Stimulated activated CD8-positive, alpha-beta memory T cell treated with anti-CD3 and anti-CD28 coated beads, Interleukin-4, amount 100 ng/mL, for 1 hour (primary cell): ENCODE results near the gene CDK13.

ENCODE experiments used
- DNase-seq, 2 donors: peaks; one replicate each; pipeline ENCODE4 v3.0.0-alpha.2; 2020; ENCODE audit warnings: low read depth in 2 of 2, low spot score in 1 of 2

CDK13 gene

GRCh38 chr7:39948956-39949928, 814 bp upstream of the CDK13 start:
- DNase-seq, result peak; percentile 90 to 93

GRCh38 chr7:39950473-39951225, 593 bp downstream of the CDK13 start:
- peak in 1 of 2 donors; percentile 17 for DNase-seq

GRCh38 chr7:39951226-39952194, 1.5 kb downstream of the CDK13 start:
- peak; percentile 25 to 39 for DNase-seq

GRCh38 chr7:39952374-39952773, 2.3 kb downstream of the CDK13 start:
- no peak for DNase-seq

GRCh38 chr7:39952803-39953202, 2.7 kb downstream of the CDK13 start:
- DNase-seq, result no peak

GRCh38 chr7:39954694-39955093, 4.6 kb downstream of the CDK13 start:
- DNase-seq, result no peak

- DNase-seq, result no peak
These were observed 8.0 kb downstream of the CDK13 start for GRCh38 chr7:39958038-39958437.

- no peak for DNase-seq
These were observed 17.5 kb downstream of the CDK13 start for GRCh38 chr7:39967406-39968161.

GRCh38 chr7:39969431-39969830, 19.4 kb downstream of the CDK13 start:
- DNase-seq, result no peak

- no peak for DNase-seq
These were observed 21.9 kb downstream of the CDK13 start for GRCh38 chr7:39971924-39972323.

GRCh38 chr7:39973801-39974200, 23.7 kb downstream of the CDK13 start:
- no peak for DNase-seq

GRCh38 chr7:39978230-39978934, 28.3 kb downstream of the CDK13 start:
- no peak for DNase-seq

GRCh38 chr7:39979406-39980073, 29.5 kb downstream of the CDK13 start:
- DNase-seq, result no peak

- DNase-seq, result no peak
These were observed 35.4 kb downstream of the CDK13 start for GRCh38 chr7:39985398-39985918.

- DNase-seq, result no peak
These were observed 37.7 kb downstream of the CDK13 start for GRCh38 chr7:39987641-39988347.

- DNase-seq, result no peak
These were observed 50.8 kb downstream of the CDK13 start for GRCh38 chr7:40000734-40001315.

GRCh38 chr7:40001649-40002048, 51.6 kb downstream of the CDK13 start:
- DNase-seq, result no peak

- DNase-seq, result no peak
These were observed 53.5 kb downstream of the CDK13 start for GRCh38 chr7:40003597-40003996.
